ENCODE measurements around the gene BZW2. TPM values are rescaled to one million over a fixed set of nuclear protein-coding genes. Genes with fewer than 3 reads are reported as not detected.

Gene BZW2
- total and polyA plus RNA-seq, 2 donors (not counting 1 experiment from before 2014, with no cell fraction given): 18.4 to 20.6 TPM

GRCh38 chr7:16738011-16738688 lies 92.2 kb downstream of the BZW2 start:
- DNase-seq (no peak), ATAC-seq (ENCODE audit: low read depth) (no peak)
- intact Hi-C loops (cut with micrococcal nuclease): no loop called here
- 98% methylated on average over 4 of the region's 5 CpGs for WGBS (ENCODE audit: insufficient coverage)
- no peaks in the 10 kb centered on the region for H3K36me3 ChIP-seq (replicated peaks in 1 of 2; ENCODE audit: control extremely low read depth in 1 of 2, control insufficient read depth in 1 of 2, extremely low read depth in 1 of 2, insufficient read depth in 2 of 2, low read length in 1 of 2)
- no peak overlapping the region for H2AFZ ChIP-seq (ENCODE audit: insufficient read depth, low read depth, low read length, poor library complexity, severe bottlenecking)
- CTCF ChIA-PET: no interaction called here
- no peaks in the 10 kb centered on the region for H3K79me2 ChIP-seq (ENCODE audit: control insufficient read depth, insufficient read depth, low read length)
- Mint-ChIP-seq H3K27ac (no peak overlapping the region), H3K4me1 (no peaks in the 10 kb centered on the region), H3K4me3 (no peak overlapping the region), H3K27me3 (no peaks in the 10 kb centered on the region), H3K9me3 (ENCODE audit: insufficient read depth) (no peaks in the 10 kb centered on the region)
- H3K4me2 ChIP-seq (replicated peaks; ENCODE audit: low read depth, low read length, poor library complexity, severe bottlenecking): no peak overlapping the region
- no peak overlapping the region for H3K4me3 ChIP-seq (ENCODE audit: control extremely low read depth in 1 of 5, extremely low read depth in 1 of 5, insufficient read depth in 1 of 5, low read depth in 2 of 5, low read length in 4 of 5)
- H4K20me1 ChIP-seq (ENCODE audit: control insufficient read depth, insufficient read depth, low read length, poor library complexity, severe bottlenecking): no peaks in the 10 kb centered on the region
- H3K4me1 ChIP-seq (ENCODE audit: control insufficient read depth in 2 of 2, insufficient read depth in 2 of 2, low read length in 2 of 2): no peaks in the 10 kb centered on the region
- no peak overlapping the region for H3K27ac ChIP-seq (ENCODE audit: low read length in 2 of 2)
- TF ChIP-seq CTCF (IDR thresholded peaks at IDR 0.05) (no peak), EZH2 (IDR thresholded peaks at IDR 0.05; ENCODE audit: borderline replicate concordance, insufficient read depth, low read depth, low read length, poor library complexity, severe bottlenecking) (no peak)
- H3K27me3 ChIP-seq (replicated peaks in 1 of 4; ENCODE audit: control extremely low read depth in 1 of 4, control insufficient read depth in 3 of 4, insufficient read depth in 4 of 4, low read length in 3 of 4): no peaks in the 10 kb centered on the region
- no peak overlapping the region for H3K9ac ChIP-seq (ENCODE audit: low read length)
- H3K9me3 ChIP-seq (ENCODE audit: control extremely low read depth in 1 of 3, control insufficient read depth in 2 of 3, insufficient read depth in 1 of 3, low read length in 2 of 3): peaks cover 0 to 3% (median 0%) of the 10 kb centered on the region in 3 donors
- POLR2A ChIA-PET: no interaction called here

- Mint-ChIP-seq H3K4me3 (no peak overlapping the region), H3K27me3 (no peaks in the 10 kb centered on the region), H3K27ac (no peak overlapping the region), H3K9me3 (ENCODE audit: insufficient read depth) (no peaks in the 10 kb centered on the region), H3K4me1 (no peaks in the 10 kb centered on the region)
- no peaks in the 10 kb centered on the region for H4K20me1 ChIP-seq (ENCODE audit: control insufficient read depth, insufficient read depth, low read length, poor library complexity, severe bottlenecking)
- ChIA-PET POLR2A (no interaction called here), CTCF (interaction anchor here (0.7 kb wide), 1 partner anchor 89 kb away, joined by 3 read pairs; no protein-coding TSS in a partner anchor)
- no peaks in the 10 kb centered on the region for H3K9me3 ChIP-seq (ENCODE audit: control extremely low read depth in 1 of 3, control insufficient read depth in 2 of 3, insufficient read depth in 1 of 3, low read length in 2 of 3)
- no peak overlapping the region for H3K9ac ChIP-seq (ENCODE audit: low read length)
- no peak overlapping the region for H3K4me3 ChIP-seq (ENCODE audit: control extremely low read depth in 1 of 5, extremely low read depth in 1 of 5, insufficient read depth in 1 of 5, low read depth in 2 of 5, low read length in 4 of 5)
- H3K36me3 ChIP-seq (replicated peaks in 1 of 2; ENCODE audit: control extremely low read depth in 1 of 2, control insufficient read depth in 1 of 2, extremely low read depth in 1 of 2, insufficient read depth in 2 of 2, low read length in 1 of 2): no peaks in the 10 kb centered on the region
- no peak overlapping the region for H3K27ac ChIP-seq (ENCODE audit: low read length in 2 of 2)
- no peaks in the 10 kb centered on the region for H3K4me1 ChIP-seq (ENCODE audit: control insufficient read depth in 2 of 2, insufficient read depth in 2 of 2, low read length in 2 of 2)
- 77% methylated on average over 3 of the region's 6 CpGs for WGBS (ENCODE audit: insufficient coverage)
- no peaks in the 10 kb centered on the region for H3K27me3 ChIP-seq (replicated peaks in 1 of 4; ENCODE audit: control extremely low read depth in 1 of 4, control insufficient read depth in 3 of 4, insufficient read depth in 4 of 4, low read length in 3 of 4)
- TF ChIP-seq EZH2 (IDR thresholded peaks at IDR 0.05; ENCODE audit: borderline replicate concordance, insufficient read depth, low read depth, low read length, poor library complexity, severe bottlenecking) (no peak), CTCF (IDR thresholded peaks at IDR 0.05) (no peak)
- H3K4me2 ChIP-seq (replicated peaks; ENCODE audit: low read depth, low read length, poor library complexity, severe bottlenecking): no peak overlapping the region
- H2AFZ ChIP-seq (ENCODE audit: insufficient read depth, low read depth, low read length, poor library complexity, severe bottlenecking): no peak overlapping the region
- no peak for ATAC-seq (ENCODE audit: low read depth)
- intact Hi-C loops (cut with micrococcal nuclease): no loop called here
- no peaks in the 10 kb centered on the region for H3K79me2 ChIP-seq (ENCODE audit: control insufficient read depth, insufficient read depth, low read length)
- DNase-seq: no peak
Observed at GRCh38 chr7:16739863-16740622, 94.1 kb downstream of the BZW2 start.

All from B cell (primary cell).